ENCODE data around the gene FASTKD2. TPM values are rescaled to one million over a fixed set of nuclear protein-coding genes. Genes with fewer than 3 reads are reported as not detected.

Gene FASTKD2
- total and polyA plus RNA-seq, 2 of the 8 experiments (the other 6 are each of a cell fraction or from before 2014, with no cell fraction given): 35.7 to 38.5 TPM

GRCh38 chr2:206766057-206766930, 888 bp downstream of the FASTKD2 start:
- TF ChIP-seq PHF8 (conservative IDR thresholded peaks at IDR 0.05; ENCODE audit: low read depth, low read length) (no peak), CBX5 (IDR thresholded peaks at IDR 0.05; ENCODE audit: low read depth, low read length) (no peak), TCF12 (IDR thresholded peaks at IDR 0.05; ENCODE audit: low read depth, low read length) (no peak), HDAC2 (IDR thresholded peaks at IDR 0.05; ENCODE audit: borderline replicate concordance in 1 of 2, low read depth in 2 of 2, low read length in 2 of 2) (no peak), BACH1 (IDR thresholded peaks at IDR 0.05; ENCODE audit: low read length) (no peak), ASH2L (IDR thresholded peaks at IDR 0.05; ENCODE audit: low read length) (no peak), CREB1 (IDR thresholded peaks at IDR 0.05) (no peak)
- H3K56ac ChIP-seq (replicated peaks; ENCODE audit: insufficient read length, low read depth, low read length): no peak overlapping the region

More at GRCh38 chr2:206766057-206766930, 888 bp downstream of the FASTKD2 start:
- ChIA-PET POLR2A (ENCODE audit: partially characterized antibody) (interaction anchor here (1.6 to 1.9 kb wide), 3 partner anchors 11 to 111 kb away, joined by 3 to 5 read pairs (median 4); no protein-coding TSS in a partner anchor), CTCF (ENCODE audit: partially characterized antibody) (interaction anchor here (0.6 to 4.3 kb wide), 3 partner anchors 15 to 338 kb away, joined by 3 to 27 read pairs (median 18); no protein-coding TSS in a partner anchor)
- Histone ChIP-seq H4K5ac (ENCODE audit: insufficient read length, low read depth, low read length) (no peak overlapping the region), H2BK12ac (ENCODE audit: low read depth, low read length) (no peak overlapping the region; the same call in 1 of the 2 replicates), H3K27ac (ENCODE audit: low read depth, low read length) (no peak overlapping the region), H2AFZ (ENCODE audit: low read length) (no peak overlapping the region; the same call in 1 of the 2 replicates), H2BK120ac (replicated peaks; ENCODE audit: low read depth, low read length) (no peak overlapping the region), H3K9ac (replicated peaks in 1 of 4; ENCODE audit: extremely low read depth in 1 of 4, low read depth in 3 of 4, low read length in 3 of 4) (peak overlapping the region; percentile 80 to 98 (median 92); a peak in 6 of 7 replicates), H3K4me1 (replicated peaks in 1 of 4; ENCODE audit: control insufficient read depth in 3 of 4, insufficient read depth in 4 of 4, low read length in 3 of 4) (no peaks in the 10 kb centered on the region), H2AK5ac (ENCODE audit: low read depth, low read length) (no peak overlapping the region), H3K23me2 (ENCODE audit: low read depth, low read length) (peaks cover 6% of the 10 kb centered on the region), H3K18ac (ENCODE audit: extremely low read depth, low read length) (no peak overlapping the region), H3K36me3 (ENCODE audit: control insufficient read depth in 2 of 4, insufficient read depth in 4 of 4, low read length in 3 of 4) (peaks cover 3 to 28% (median 7%) of the 10 kb centered on the region in 4 experiments; a peak in 5 of 8 replicates), H3K4ac (replicated peaks; ENCODE audit: insufficient read length, low read depth, low read length) (no peak overlapping the region), H4K20me1 (replicated peaks in 1 of 2; ENCODE audit: control insufficient read depth in 1 of 2, insufficient read depth in 2 of 2, low read length in 2 of 2) (peaks cover 0 to 1% of the 10 kb centered on the region in 2 experiments), H3K4me2 (ENCODE audit: insufficient read depth in 1 of 2, low read depth in 2 of 2, low read length in 2 of 2) (peak overlapping the region; percentile 72 to 91), H2BK20ac (ENCODE audit: low read length) (no peak overlapping the region), H3K14ac (ENCODE audit: insufficient read length) (no peak overlapping the region), H4K8ac (ENCODE audit: extremely low read depth, insufficient read depth, low read length) (peak overlapping the region; percentile 99), H2BK5ac (ENCODE audit: low read depth, low read length) (no peak overlapping the region; the same call in 1 of the 2 replicates), H3K79me2 (ENCODE audit: control insufficient read depth in 1 of 2, insufficient read depth in 2 of 2, low read length in 2 of 2) (peaks cover 0 to 28% of the 10 kb centered on the region in 2 experiments; a peak in 3 of 4 replicates), H3K79me1 (ENCODE audit: low read depth, low read length) (peaks cover 4% of the 10 kb centered on the region; the same call in 1 of the 2 replicates), H4K91ac (replicated peaks; ENCODE audit: insufficient read length, low read length) (no peak overlapping the region), H3K27me3 (replicated peaks in 1 of 4; ENCODE audit: control insufficient read depth in 3 of 4, extremely low read depth in 1 of 4, insufficient read depth in 3 of 4, low read length in 3 of 4) (no peaks in the 10 kb centered on the region), H2BK15ac (ENCODE audit: low read length) (no peak overlapping the region), H3K4me3 (ENCODE audit: extremely low read depth in 1 of 4, insufficient read depth in 2 of 4, low read depth in 3 of 4, low read length in 4 of 4) (peak overlapping the region; percentile 85 to 98 (median 92)), H3K9me3 (ENCODE audit: insufficient read depth in 2 of 2, low read depth in 1 of 2, low read length in 1 of 2) (no peaks in the 10 kb centered on the region), H3K23ac (ENCODE audit: insufficient read length) (no peak overlapping the region)
- DNase-seq (ENCODE audit: low read depth in 1 of 2, low spot score in 2 of 2) (no peak), FAIRE-seq (no peak)
- WGBS, 2 experiments (ENCODE audit: extremely low coverage in 1 of 2, insufficient coverage in 1 of 2, insufficient read length in 1 of 2, insufficient replicate concordance in 2 of 2, low coverage in 1 of 2, low lambda C conversion rate in 2 of 2, missing lambda C conversion rate in 1 of 2): 45% methylated on average over 9 of the region's 12 CpGs; no CpG with 5 or more reads in 1 of the 2 experiments

Measured in H1 (cell line).